ENCODE data around the gene LAMB3. TPM values are rescaled to one million over a fixed set of nuclear protein-coding genes. Genes with fewer than 3 reads are reported as not detected.

The LAMB3 gene
- total and polyA plus RNA-seq, 2 donors (not counting 1 experiment from before 2014, with no cell fraction given): 0.33 to 0.37 TPM

Other genes with a start within 250 kb of the LAMB3 start
- not detected in 2 replicates for gene CAMK1G, start 68.7 kb downstream of the LAMB3 start, total RNA-seq
- gene CAMK1G, start 68.7 kb downstream of the LAMB3 start, polyA plus RNA-seq: not detected in 2 replicates
- not detected in 2 replicates for gene G0S2, start 23.0 kb upstream of the LAMB3 start, total RNA-seq
- 6.2 and 9.4 TPM in 2 replicates for gene G0S2, start 23.0 kb upstream of the LAMB3 start, polyA plus RNA-seq
- not detected in 2 replicates for gene HSD11B1, start 52.4 kb upstream of the LAMB3 start, total RNA-seq
- not detected in 2 replicates for gene HSD11B1, start 52.4 kb upstream of the LAMB3 start, polyA plus RNA-seq
- 257 and 262 TPM in 2 replicates for gene TRAF3IP3, start 103.6 kb upstream of the LAMB3 start, total RNA-seq
- gene TRAF3IP3, start 103.6 kb upstream of the LAMB3 start, polyA plus RNA-seq: 344 and 422 TPM in 2 replicates
- 3.4 and 4.1 TPM in 2 replicates for gene C1orf74, start 132.1 kb upstream of the LAMB3 start, total RNA-seq
- gene C1orf74, start 132.1 kb upstream of the LAMB3 start, polyA plus RNA-seq: 0.49 and 0.76 TPM in 2 replicates
- gene IRF6, start 153.7 kb upstream of the LAMB3 start, total RNA-seq: 0.95 and 1.1 TPM in 2 replicates
- 0.18 and 0.46 TPM in 2 replicates for gene IRF6, start 153.7 kb upstream of the LAMB3 start, polyA plus RNA-seq
- gene UTP25, start 175.5 kb upstream of the LAMB3 start, total RNA-seq: 16.6 and 17.1 TPM in 2 replicates
- 4.7 and 6.2 TPM in 2 replicates for gene UTP25, start 175.5 kb upstream of the LAMB3 start, polyA plus RNA-seq